Activated CD8-positive, alpha-beta memory T cell treated with anti-CD3 and anti-CD28 coated beads for 1 hour (primary cell): ENCODE measurements around the gene PWWP2B.

Experiments
- DNase-seq, 2 donors: peaks; one replicate each; pipeline ENCODE4 v3.0.0-alpha.2; 2020; ENCODE audit warnings: low read depth in 1 of 2; ENCODE audit errors: extremely low read depth in 1 of 2

PWWP2B gene

GRCh38 chr10:132404911-132405462 lies 8.0 kb downstream of the PWWP2B start:
- no peak for DNase-seq

GRCh38 chr10:132405463-132405991 lies 8.5 kb downstream of the PWWP2B start:
- no peak for DNase-seq

DNA sequence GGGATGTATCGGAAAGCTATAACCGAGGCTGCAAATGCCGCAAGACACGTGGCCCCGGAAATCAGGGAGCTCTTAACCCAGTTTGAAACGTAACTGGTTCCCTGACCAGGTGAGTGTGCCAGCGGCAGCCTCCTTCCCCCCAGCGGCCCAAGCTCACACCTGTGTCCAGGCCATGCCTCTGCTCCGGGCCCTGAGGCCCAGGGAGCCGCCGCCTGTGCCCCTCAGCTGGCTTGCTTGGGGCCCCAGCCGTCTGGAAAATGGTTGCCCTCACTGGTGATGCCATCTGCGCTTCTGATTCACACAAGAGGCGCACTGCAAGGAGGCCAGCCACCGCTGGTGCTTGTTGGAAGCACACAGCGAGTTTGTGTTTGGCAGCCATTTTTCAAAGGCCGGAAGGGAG lies 9.2 kb downstream of the PWWP2B start:
- no peak for DNase-seq

DNA sequence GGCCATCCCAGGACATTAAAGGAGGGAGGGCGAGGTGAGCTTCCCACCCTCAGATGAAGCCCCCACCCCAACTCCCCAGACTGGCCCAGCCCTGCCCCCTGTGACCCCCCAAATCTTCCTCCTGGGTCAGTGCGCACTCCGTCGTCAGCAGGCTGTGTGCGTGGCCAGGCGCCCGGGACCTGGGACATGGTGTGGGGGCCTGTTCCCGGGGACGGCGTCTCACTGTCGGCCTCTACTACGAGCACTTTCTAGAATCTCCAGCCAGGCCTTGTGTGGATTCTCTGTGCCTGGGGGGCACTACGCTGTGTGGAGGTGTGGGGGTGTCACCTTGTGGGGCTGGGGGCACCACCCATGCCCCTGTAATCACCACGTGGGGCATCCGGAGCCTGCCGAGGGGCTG lies 9.8 kb downstream of the PWWP2B start:
- DNase-seq = no peak

- no peak for DNase-seq
These were observed 10.3 kb downstream of the PWWP2B start for GRCh38 chr10:132407243-132407746.

GRCh38 chr10:132407846-132408278 lies 10.9 kb downstream of the PWWP2B start:
- no peak for DNase-seq

DNA sequence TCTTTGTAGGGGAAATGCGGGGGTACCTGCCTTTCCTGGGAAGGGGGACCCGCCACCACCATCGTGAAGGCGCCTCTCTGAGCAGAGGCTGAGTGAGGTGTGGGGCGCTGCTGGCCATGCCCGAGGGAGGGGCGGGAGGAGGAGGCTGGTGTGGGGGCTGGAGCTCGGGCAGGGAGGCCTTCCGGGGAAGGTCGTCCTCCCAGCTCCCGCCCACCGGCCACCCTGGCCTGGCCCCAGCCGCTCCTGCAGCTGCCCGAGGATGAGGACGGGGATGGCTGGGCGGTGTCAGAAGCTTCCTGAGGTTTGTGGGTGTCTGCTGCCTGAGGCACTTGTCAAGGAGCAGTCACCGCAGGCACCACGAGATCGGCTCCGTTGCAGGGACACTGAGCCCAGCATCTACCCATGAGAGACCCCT lies 11.4 kb downstream of the PWWP2B start:
- no peak for DNase-seq

GRCh38 chr10:132408823-132409666 lies 12.0 kb downstream of the PWWP2B start:
- DNase-seq = no peak

DNA sequence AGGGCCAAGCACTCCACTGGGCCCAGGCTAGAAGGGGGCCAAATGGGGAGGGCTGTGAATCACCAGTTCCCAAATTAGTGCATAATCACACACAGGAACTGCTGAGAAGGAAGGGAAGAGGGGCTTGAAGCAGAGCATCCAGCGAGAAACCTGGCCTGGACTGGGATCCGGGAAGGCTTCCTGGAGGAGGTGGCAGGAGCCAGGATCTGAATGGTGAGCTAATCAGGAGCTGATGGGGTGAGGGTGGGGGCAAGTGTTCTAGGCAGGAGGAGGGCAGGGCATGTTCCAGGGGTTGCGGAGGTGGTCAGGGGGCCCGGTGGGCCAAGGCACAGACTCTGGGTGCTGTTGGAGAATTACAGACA lies 12.6 kb downstream of the PWWP2B start:
- DNase-seq = no peak

- no peak for DNase-seq
These were observed 13.2 kb downstream of the PWWP2B start for GRCh38 chr10:132410056-132410778.

GRCh38 chr10:132410779-132411532 lies 14.0 kb downstream of the PWWP2B start:
- no peak for DNase-seq

DNA sequence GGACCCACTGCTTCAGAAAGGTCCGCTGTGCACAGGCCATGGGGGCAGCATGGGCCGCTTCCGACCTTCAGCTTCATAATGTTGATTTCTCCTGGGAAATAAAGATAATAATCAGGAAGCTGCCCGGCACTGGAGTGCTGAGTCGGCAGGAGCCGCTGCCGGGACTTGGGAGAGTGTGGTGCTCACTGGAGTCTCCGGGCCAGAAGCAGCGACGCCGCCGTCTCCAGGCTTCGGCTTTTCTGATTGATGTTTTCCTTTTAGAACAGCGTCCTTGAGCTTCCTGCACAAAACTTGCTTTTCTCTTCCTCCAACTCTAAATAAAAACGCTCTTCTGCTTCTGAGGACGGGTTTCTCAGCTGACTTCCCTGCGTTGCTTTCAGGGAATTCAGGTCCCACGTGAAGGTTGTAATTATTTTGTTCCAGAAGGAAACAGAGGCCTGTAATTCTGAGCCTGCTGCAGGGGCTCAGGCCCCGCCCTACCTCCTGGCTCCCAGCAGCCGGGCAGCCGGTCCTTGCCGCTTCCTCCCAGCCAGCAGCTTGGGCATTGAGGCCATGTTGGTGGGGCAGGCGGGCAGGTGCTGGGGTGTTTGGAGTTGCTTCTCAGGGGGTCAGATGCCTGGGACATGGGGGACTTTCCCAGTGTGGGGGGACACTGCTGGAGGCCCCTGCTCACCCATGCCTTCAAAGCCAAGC lies 14.7 kb downstream of the PWWP2B start:
- no peak for DNase-seq

DNA sequence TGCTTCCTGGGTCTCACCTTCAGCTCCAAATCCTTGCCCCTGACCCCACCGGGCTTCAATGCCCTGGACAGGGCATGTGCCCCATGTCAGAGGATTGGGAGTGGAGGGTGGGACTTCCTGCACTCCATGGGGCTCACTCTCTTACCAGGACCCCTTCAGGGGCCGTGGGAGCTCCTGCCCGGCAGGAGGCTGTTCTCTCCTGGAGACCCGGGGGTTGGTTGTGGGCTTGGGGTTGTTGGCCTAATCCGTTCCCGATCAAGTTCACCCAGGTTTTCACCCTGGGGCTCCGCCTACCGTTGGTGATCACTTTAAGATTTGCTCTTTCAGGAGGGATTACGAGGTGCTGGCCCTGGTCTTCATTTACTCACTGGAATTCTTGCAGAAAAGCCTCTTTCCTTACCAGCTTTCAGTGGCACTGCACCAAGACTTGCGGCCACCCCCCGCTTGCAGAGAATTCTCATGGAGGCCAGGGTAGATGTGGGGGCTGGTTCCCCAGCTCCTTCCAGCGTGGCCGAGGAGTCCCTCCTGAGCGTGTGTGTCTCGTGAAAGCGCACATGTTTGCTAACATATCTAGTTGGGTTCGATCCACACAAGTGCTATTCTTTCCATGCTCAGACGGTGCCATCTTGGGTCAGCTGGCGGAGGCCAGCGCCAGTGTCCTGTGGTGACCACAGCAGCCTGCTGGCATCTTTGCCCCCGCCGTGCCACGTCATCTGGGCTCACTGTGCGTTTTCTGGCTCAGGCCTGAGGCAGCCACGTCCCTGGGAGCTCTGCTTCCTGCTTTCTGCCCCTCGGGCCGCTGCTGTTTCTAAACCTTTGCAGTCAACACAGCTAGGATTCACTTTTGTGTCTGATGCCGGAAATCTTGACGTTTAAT lies 15.6 kb downstream of the PWWP2B start:
- no peak for DNase-seq

GRCh38 chr10:132413226-132414205 lies 16.5 kb downstream of the PWWP2B start:
- DNase-seq = no peak

DNA sequence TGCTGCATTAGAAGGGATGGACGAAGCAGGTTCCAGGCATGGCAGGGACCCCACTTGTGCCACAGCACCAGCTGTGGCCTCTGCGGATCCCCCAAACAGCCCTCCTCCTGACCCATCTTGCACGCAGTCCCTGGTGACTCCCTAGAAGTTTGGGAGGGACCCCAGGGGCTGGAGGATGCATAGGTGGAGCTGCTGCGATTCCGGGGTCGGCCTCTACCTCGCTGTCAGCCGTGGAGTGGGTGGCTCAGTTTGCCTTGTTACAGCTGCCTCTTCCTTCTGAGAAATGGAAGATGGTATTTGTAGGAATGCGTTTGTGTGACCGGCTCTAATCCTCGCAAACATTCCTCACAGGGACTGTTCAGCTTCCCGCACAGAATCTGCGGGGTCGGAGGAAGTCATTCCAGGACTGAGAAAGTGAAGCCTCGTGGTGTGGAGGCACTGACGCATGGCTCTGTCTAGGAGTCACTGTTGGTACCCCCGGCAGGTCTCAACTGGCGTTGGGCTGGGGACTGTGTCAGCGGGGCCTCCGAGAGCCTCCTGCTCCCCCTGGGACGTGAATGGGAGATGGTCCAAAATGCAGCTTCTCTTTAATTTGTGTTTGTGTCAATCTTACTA lies 17.5 kb downstream of the PWWP2B start:
- no peak for DNase-seq

- DNase-seq = no peak
These were observed 18.3 kb downstream of the PWWP2B start for GRCh38 chr10:132415255-132415654.

DNA sequence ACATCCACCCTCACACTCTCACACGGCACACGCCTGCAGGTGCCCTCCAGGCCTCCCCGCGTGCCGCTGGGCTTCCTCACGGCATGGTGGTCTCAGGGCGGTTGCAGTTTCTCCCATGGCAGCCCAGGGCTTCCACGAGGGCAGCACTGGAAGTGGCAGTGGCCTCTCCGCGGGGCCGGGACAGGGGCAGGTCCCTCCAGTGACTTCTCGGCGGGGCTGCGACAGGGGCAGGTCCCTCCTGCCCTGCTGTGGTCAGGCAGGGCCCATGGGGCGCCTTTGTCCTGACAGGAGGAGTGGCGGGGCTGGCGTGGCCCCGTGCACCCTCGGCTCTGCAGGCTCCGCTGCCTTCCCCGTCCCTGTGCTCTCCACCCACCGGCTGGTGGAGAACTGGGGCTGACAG lies 19.0 kb downstream of the PWWP2B start:
- DNase-seq = no peak
